Measurements from ENCODE around the gene ZNF367. TPM values are rescaled to one million over a fixed set of nuclear protein-coding genes. Genes with fewer than 3 reads are reported as not detected.
A peak's percentile ranks its signal among the peaks of the same experiment; 100 is the strongest.
"Not testable (repeated sequence)": the region's sequence is repeated elsewhere in the genome, so short reads cannot be mapped to it uniquely, and the experiment has no call there.

ZNF367 gene
- total and polyA plus RNA-seq, 2 donors (not counting 3 experiments of a cell fraction or from before 2014, with no cell fraction given): 1.7 to 10.0 TPM

DNA sequence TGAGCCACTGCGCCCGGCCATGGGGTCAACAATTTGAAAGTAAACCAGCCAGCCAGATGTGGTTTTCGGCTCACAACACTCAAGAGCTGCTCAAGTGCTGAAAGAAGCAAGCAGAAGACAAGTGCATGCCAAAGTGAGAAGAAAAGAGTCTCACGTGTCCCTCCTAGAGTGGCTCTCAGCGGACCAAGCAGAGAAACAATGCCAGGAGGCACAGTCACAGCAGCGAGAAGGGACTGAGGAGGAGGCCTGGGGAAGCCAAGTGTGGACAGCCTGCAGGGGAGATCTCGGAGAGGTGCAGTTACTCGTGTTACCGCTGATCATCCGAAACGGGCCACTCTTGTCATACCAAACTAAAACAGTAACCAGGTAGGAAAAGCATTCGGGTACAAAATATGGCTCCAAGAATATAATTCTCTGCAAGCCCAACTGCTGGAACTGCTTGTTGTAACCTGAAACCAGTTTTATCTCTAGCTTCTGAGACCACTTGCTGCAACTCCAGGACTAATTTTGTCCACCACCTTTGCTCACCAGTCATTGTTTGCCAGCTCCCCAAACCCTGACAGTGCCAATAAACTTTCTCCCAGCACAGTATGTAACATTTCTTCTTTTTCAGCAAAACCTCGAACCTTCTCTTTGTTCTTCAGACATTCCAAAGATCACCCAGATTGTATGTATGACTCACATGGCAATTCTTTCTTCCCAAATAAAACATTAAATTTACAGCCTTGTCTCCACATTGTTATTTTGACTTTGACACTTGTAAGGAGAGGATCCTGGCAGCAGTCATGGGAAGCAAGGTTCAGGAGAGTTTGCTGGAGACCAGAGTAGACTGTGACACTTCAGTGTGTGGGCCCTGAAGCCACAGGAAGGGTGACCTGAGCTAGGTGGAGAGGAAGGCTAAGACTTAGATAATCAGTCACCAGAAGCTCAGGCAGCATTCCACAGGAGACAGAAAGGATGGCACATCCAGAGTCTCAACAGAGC is 41.0 kb downstream of the ZNF367 start:
- peaks cover 32% of the 10 kb centered on the region for H3K79me2 ChIP-seq (ENCODE audit: control insufficient read depth, insufficient read depth, low read length)
- peaks cover 17% of the 10 kb centered on the region for H3K4me1 ChIP-seq (ENCODE audit: control insufficient read depth, extremely low read depth, insufficient read depth, low read length)
- no TSS peak for BruUV-seq (replicated peaks)
- FAIRE-seq (peak; percentile 92), DNase-seq (ENCODE audit: low read depth, low spot score) (peak; percentile 77)
- TF ChIP-seq, protein P1, sequence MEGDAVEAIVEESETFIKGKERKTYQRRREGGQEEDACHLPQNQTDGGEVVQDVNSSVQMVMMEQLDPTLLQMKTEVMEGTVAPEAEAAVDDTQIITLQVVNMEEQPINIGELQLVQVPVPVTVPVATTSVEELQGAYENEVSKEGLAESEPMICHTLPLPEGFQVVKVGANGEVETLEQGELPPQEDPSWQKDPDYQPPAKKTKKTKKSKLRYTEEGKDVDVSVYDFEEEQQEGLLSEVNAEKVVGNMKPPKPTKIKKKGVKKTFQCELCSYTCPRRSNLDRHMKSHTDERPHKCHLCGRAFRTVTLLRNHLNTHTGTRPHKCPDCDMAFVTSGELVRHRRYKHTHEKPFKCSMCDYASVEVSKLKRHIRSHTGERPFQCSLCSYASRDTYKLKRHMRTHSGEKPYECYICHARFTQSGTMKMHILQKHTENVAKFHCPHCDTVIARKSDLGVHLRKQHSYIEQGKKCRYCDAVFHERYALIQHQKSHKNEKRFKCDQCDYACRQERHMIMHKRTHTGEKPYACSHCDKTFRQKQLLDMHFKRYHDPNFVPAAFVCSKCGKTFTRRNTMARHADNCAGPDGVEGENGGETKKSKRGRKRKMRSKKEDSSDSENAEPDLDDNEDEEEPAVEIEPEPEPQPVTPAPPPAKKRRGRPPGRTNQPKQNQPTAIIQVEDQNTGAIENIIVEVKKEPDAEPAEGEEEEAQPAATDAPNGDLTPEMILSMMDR (IDR thresholded peaks at IDR 0.05; ENCODE audit: extremely low read depth in 1 of 2, insufficient read depth in 1 of 2, low read depth in 1 of 2, low read length in 2 of 2): no peak
- TF ChIP-seq FOS (IDR thresholded peaks at IDR 0.05; ENCODE audit: borderline replicate concordance, insufficient read depth, low read length) (peak; percentile 48), POLR2A (IDR thresholded peaks at IDR 0.05; ENCODE audit: low read depth, low read length) (no peak), JUN (IDR thresholded peaks at IDR 0.05; ENCODE audit: borderline replicate concordance, insufficient read depth, insufficient read length, low read depth) (peak; percentile 59), EZH2 (IDR thresholded peaks at IDR 0.05; ENCODE audit: borderline replicate concordance, low read depth, low read length, severe bottlenecking) (no peak), GATA2 (IDR thresholded peaks at IDR 0.05; ENCODE audit: insufficient read depth, insufficient read length, low read depth, low read length) (no peak), POLR2AphosphoS5 (IDR thresholded peaks at IDR 0.05; ENCODE audit: insufficient read depth, low read depth, low read length) (no peak), MYC (IDR thresholded peaks at IDR 0.05; ENCODE audit: low read depth, low read length) (no peak)
- TF ChIP-seq, protein P2, sequence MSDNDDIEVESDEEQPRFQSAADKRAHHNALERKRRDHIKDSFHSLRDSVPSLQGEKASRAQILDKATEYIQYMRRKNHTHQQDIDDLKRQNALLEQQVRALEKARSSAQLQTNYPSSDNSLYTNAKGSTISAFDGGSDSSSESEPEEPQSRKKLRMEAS (IDR thresholded peaks at IDR 0.05; ENCODE audit: insufficient read depth, insufficient read length): no peak
- POLR2A ChIA-PET: no interaction called here
- no peak overlapping the region for H3K4me3 ChIP-seq (replicated peaks in 1 of 3; ENCODE audit: insufficient read depth in 1 of 3, low read depth in 1 of 3, low read length in 3 of 3)
- no peaks in the 10 kb centered on the region for H4K20me1 ChIP-seq (replicated peaks; ENCODE audit: control insufficient read depth, extremely low read depth, insufficient read depth, low read length)
- H3K9me1 ChIP-seq (replicated peaks; ENCODE audit: control insufficient read depth, extremely low read depth, insufficient read depth, low read length): no peaks in the 10 kb centered on the region
- no peaks in the 10 kb centered on the region for H3K9me3 ChIP-seq (replicated peaks; ENCODE audit: control insufficient read depth, insufficient read depth, low read length)
- H3K4me2 ChIP-seq (ENCODE audit: insufficient read depth, low read length): peak overlapping the region; percentile 52
- H3K9ac ChIP-seq (replicated peaks; ENCODE audit: extremely low read depth, insufficient read depth, low read length): no peak overlapping the region
- H3K36me3 ChIP-seq (ENCODE audit: control insufficient read depth in 2 of 2, extremely low read depth in 1 of 2, insufficient read depth in 2 of 2, low read length in 2 of 2): peaks cover 0 to 2% of the 10 kb centered on the region in 2 experiments
- CTCF ChIA-PET: interaction anchor here (0.7 to 1.9 kb wide), 6 partner anchors 12 to 289 kb away, joined by 3 to 9 read pairs (median 3); no protein-coding TSS in a partner anchor
- H2AFZ ChIP-seq (ENCODE audit: low read depth, low read length): no peak overlapping the region
- no peaks in the 10 kb centered on the region for H3K27me3 ChIP-seq (ENCODE audit: control insufficient read depth in 2 of 2, insufficient read depth in 2 of 2, low read length in 2 of 2)
- intact Hi-C loops (cut with micrococcal nuclease) (no loop called here), dilution Hi-C loops (cut with MboI; ENCODE audit: extremely low pct_ligation_motif_present, low sequenced_read_pairs) (no loop called here)
- H3K27ac ChIP-seq (ENCODE audit: insufficient read depth, low read depth, low read length): peak overlapping the region; percentile 76

GRCh38 chr9:96375507-96375906 is 42.7 kb downstream of the ZNF367 start:
- BruUV-seq (replicated peaks); H3K4me3 ChIP-seq (replicated peaks in 1 of 3; ENCODE audit: insufficient read depth in 1 of 3, low read depth in 1 of 3, low read length in 3 of 3); H3K9me1 ChIP-seq (replicated peaks; ENCODE audit: control insufficient read depth, extremely low read depth, insufficient read depth, low read length); FAIRE-seq; POLR2A ChIA-PET; H3K36me3 ChIP-seq (ENCODE audit: control insufficient read depth in 2 of 2, extremely low read depth in 1 of 2, insufficient read depth in 2 of 2, low read length in 2 of 2); DNase-seq (ENCODE audit: low read depth, low spot score); H3K9ac ChIP-seq (replicated peaks; ENCODE audit: extremely low read depth, insufficient read depth, low read length); intact Hi-C loops (cut with micrococcal nuclease); H3K4me2 ChIP-seq (ENCODE audit: insufficient read depth, low read length); CTCF ChIA-PET; H3K9me3 ChIP-seq (replicated peaks; ENCODE audit: control insufficient read depth, insufficient read depth, low read length); H3K27me3 ChIP-seq (ENCODE audit: control insufficient read depth in 2 of 2, insufficient read depth in 2 of 2, low read length in 2 of 2); H3K27ac ChIP-seq (ENCODE audit: insufficient read depth, low read depth, low read length); dilution Hi-C loops (cut with MboI; ENCODE audit: extremely low pct_ligation_motif_present, low sequenced_read_pairs); H2AFZ ChIP-seq (ENCODE audit: low read depth, low read length); H4K20me1 ChIP-seq (replicated peaks; ENCODE audit: control insufficient read depth, extremely low read depth, insufficient read depth, low read length): not testable (repeated sequence)
- Histone ChIP-seq H3K4me1 (ENCODE audit: control insufficient read depth, extremely low read depth, insufficient read depth, low read length) (peaks cover 14% of the 10 kb centered on the region), H3K79me2 (ENCODE audit: control insufficient read depth, insufficient read depth, low read length) (peaks cover 24% of the 10 kb centered on the region)

All from endothelial cell of umbilical vein (primary cell).